H9 (cell line): ENCODE data around the gene FNDC3B. TPM values are rescaled to one million over a fixed set of nuclear protein-coding genes. Genes with fewer than 3 reads are reported as not detected.

Source experiments
- DNase-seq: peaks from one replicate; pipeline ENCODE4 v3.0.0-alpha.2; 2017
- H2AFZ ChIP-seq: one replicate; pipeline ENCODE4 v1.6.1; 2013; ENCODE audit warnings: mild to moderate bottlenecking, low read length, control low read depth, moderate library complexity
- H2AK5ac ChIP-seq: 2 replicates; pipeline ENCODE4 v1.6.1; 2013; ENCODE audit warnings: low read length, control low read depth, mixed read lengths; ENCODE audit not compliant: insufficient read length
- H2BK120ac ChIP-seq: one replicate; pipeline ENCODE4 v1.6.1; 2013; ENCODE audit warnings: low read depth, mild to moderate bottlenecking, low read length, control low read depth, inconsistent platforms; ENCODE audit not compliant: poor library complexity, severe bottlenecking
- H2BK12ac ChIP-seq: 2 replicates; pipeline ENCODE4 v1.6.1; 2013; ENCODE audit warnings: low read length, control low read depth, mixed read lengths, low read depth; ENCODE audit not compliant: insufficient read length
- H2BK15ac ChIP-seq: 2 replicates; pipeline ENCODE4 v1.6.1; 2013; ENCODE audit warnings: low read depth, low read length, control low read depth
- H2BK20ac ChIP-seq: one replicate; pipeline ENCODE4 v1.6.1; 2013; ENCODE audit warnings: low read depth, mild to moderate bottlenecking, low read length, control low read depth, inconsistent platforms; ENCODE audit not compliant: poor library complexity, severe bottlenecking
- H2BK5ac ChIP-seq: 2 replicates; pipeline ENCODE4 v1.6.1; 2013; ENCODE audit warnings: low read length, control low read depth, mixed read lengths; ENCODE audit not compliant: insufficient read length
- H3K14ac ChIP-seq: 2 replicates; pipeline ENCODE4 v1.6.1; 2013; ENCODE audit warnings: low read length, control low read depth; ENCODE audit not compliant: insufficient read depth
- H3K18ac ChIP-seq: 2 replicates; pipeline ENCODE4 v1.6.1; 2013; ENCODE audit warnings: low read depth, mild to moderate bottlenecking, mixed read lengths, low read length, control low read depth; ENCODE audit not compliant: insufficient read length
- H3K23ac ChIP-seq: 2 replicates; pipeline ENCODE4 v1.6.1; 2013; ENCODE audit warnings: low read length, control low read depth, mixed read lengths, low read depth; ENCODE audit not compliant: insufficient read length
- H3K23me2 ChIP-seq: 2 replicates; pipeline ENCODE4 v1.6.1; 2013; ENCODE audit warnings: low read depth, mild to moderate bottlenecking, mixed read lengths, low read length, control low read depth; ENCODE audit not compliant: insufficient read length, poor library complexity, severe bottlenecking
- H3K27ac ChIP-seq: 2 replicates; pipeline ENCODE4 v1.5.1; 2013; ENCODE audit warnings: low read length, control low read depth, mixed read lengths, low read depth; ENCODE audit not compliant: insufficient read length
- H3K27me3 ChIP-seq: 2 replicates; pipeline ENCODE4 v1.6.1; 2013; ENCODE audit warnings: low read length, control low read depth, inconsistent platforms; ENCODE audit not compliant: insufficient read depth
- H3K4ac ChIP-seq: 2 replicates; pipeline ENCODE4 v1.6.1; 2013; ENCODE audit warnings: low read depth, mild to moderate bottlenecking, control low read depth, inconsistent platforms, low read length, moderate library complexity
- H3K4me1 ChIP-seq: 2 replicates; pipeline ENCODE4 v1.6.1; 2013; ENCODE audit warnings: low read length, control low read depth, inconsistent platforms; ENCODE audit not compliant: insufficient read depth
- H3K4me2 ChIP-seq: 2 replicates; pipeline ENCODE4 v1.6.1; 2013; ENCODE audit warnings: low read length, control low read depth, mixed read lengths; ENCODE audit not compliant: insufficient read length, insufficient read depth
- H3K56ac ChIP-seq: 2 replicates; pipeline ENCODE4 v1.6.1; 2013; ENCODE audit warnings: low read depth, mild to moderate bottlenecking, mixed read lengths, low read length, control low read depth; ENCODE audit not compliant: insufficient read length
- H3K79me1 ChIP-seq: 2 replicates; pipeline ENCODE4 v1.6.1; 2013; ENCODE audit warnings: low read depth, mild to moderate bottlenecking, moderate library complexity, low read length, control low read depth, inconsistent platforms; ENCODE audit not compliant: insufficient read depth, poor library complexity, severe bottlenecking
- H3K79me2 ChIP-seq: 2 replicates; pipeline ENCODE4 v1.6.1; 2013; ENCODE audit warnings: low read length, control low read depth, inconsistent platforms; ENCODE audit not compliant: insufficient read depth
- H3K9ac ChIP-seq: 2 replicates; pipeline ENCODE4 v1.6.1; 2013; ENCODE audit warnings: low read length, control low read depth, mixed read lengths; ENCODE audit not compliant: insufficient read length; ENCODE audit errors: extremely low read depth
- H3K9me3 ChIP-seq: one replicate; pipeline ENCODE4 v1.6.1; 2013; ENCODE audit warnings: low read depth, low read length, inconsistent platforms; ENCODE audit not compliant: control insufficient read depth
- H3T11ph ChIP-seq: one replicate; pipeline ENCODE4 v1.6.1; 2013; ENCODE audit warnings: mild to moderate bottlenecking, low read length, control low read depth, inconsistent platforms
- H4K20me1 ChIP-seq: one replicate; pipeline ENCODE4 v1.6.1; 2013; ENCODE audit not compliant: control insufficient read depth, insufficient read length, insufficient read depth
- H4K5ac ChIP-seq: 2 replicates; pipeline ENCODE4 v1.6.1; 2013; ENCODE audit warnings: low read depth, mild to moderate bottlenecking, mixed read lengths, low read length, control low read depth; ENCODE audit not compliant: insufficient read length
- H4K8ac ChIP-seq: replicated peaks from 2 replicates; pipeline ENCODE4 v1.6.1; 2013; ENCODE audit warnings: low read length, control low read depth, mixed read lengths, low read depth; ENCODE audit not compliant: insufficient read length
- H4K91ac ChIP-seq: 2 replicates; pipeline ENCODE4 v1.6.1; 2013; ENCODE audit warnings: low read depth, mild to moderate bottlenecking, moderate library complexity, mixed read lengths, low read length, control low read depth; ENCODE audit not compliant: insufficient read length
- H3K27ac Mint-ChIP-seq, 3 experiments: 2 replicates in 2 of 3; 3 replicates in 1 of 3; pipeline ENCODE4 v1.8.0; 2020 to 2021; ENCODE audit warnings: mixed read lengths in 3 of 3, mild to moderate bottlenecking in 1 of 3, moderate library complexity in 1 of 3
- H3K27me3 Mint-ChIP-seq: 2 replicates; pipeline ENCODE4 v1.8.0; 2021; ENCODE audit warnings: low read depth, mild to moderate bottlenecking, moderate library complexity, mixed read lengths
- H3K36me3 Mint-ChIP-seq, 3 experiments: 2 replicates in 2 of 3; 3 replicates in 1 of 3; pipeline ENCODE4 v1.8.0; 2020 to 2021; ENCODE audit warnings: low read depth in 3 of 3, mixed read lengths in 3 of 3; ENCODE audit not compliant: insufficient read depth in 1 of 3
- H3K4me1 Mint-ChIP-seq, 2 experiments: 2 replicates each; pipeline ENCODE4 v1.8.0; 2020; ENCODE audit warnings: mixed read lengths in 2 of 2
- H3K4me3 Mint-ChIP-seq, 2 experiments: 2 replicates in 1 of 2; 3 replicates in 1 of 2; pipeline ENCODE4 v1.8.0; 2020 to 2021; ENCODE audit warnings: mild to moderate bottlenecking in 2 of 2, mixed read lengths in 2 of 2, moderate library complexity in 1 of 2
- H3K9me3 Mint-ChIP-seq, 2 experiments: 2 replicates in 1 of 2; 3 replicates in 1 of 2; pipeline ENCODE4 v1.8.0; 2020; ENCODE audit warnings: mild to moderate bottlenecking in 2 of 2, mixed read lengths in 2 of 2, moderate library complexity in 1 of 2
- CTCF ChIP-seq: fragments of 200-600 bp; sonication (generic); conservative IDR thresholded peaks from 3 replicates; pipeline ENCODE4 v1.8.0; 2021; ENCODE audit warnings: antibody characterized with exemption, mild to moderate bottlenecking
- WGBS: extraction: QIAGEN DNeasy Blood & Tissue Kit; methylation state at CpG from one replicate; pipeline ENCODE4 v1.1.7; 2013; ENCODE audit warnings: missing lambda C conversion rate, low lambda C conversion rate, mixed read lengths; ENCODE audit not compliant: insufficient read length; ENCODE audit errors: extremely low coverage; 5-methylcytosine and 5-hydroxymethylcytosine counted together
- total RNA-seq: library from RNA; stranded (reverse); gene quantifications from 2 replicates; pipeline ENCODE4 v1.2.1, GENCODE V29; 2021

FNDC3B gene
- total RNA-seq, 1 experiment from 2014 or later: 43.8 TPM

- H3K27me3 Mint-ChIP-seq: no peaks in the 10 kb centered on the region
- H2BK12ac ChIP-seq: no peak overlapping the region
- H3K4ac ChIP-seq: no peak overlapping the region
- H3K79me2 ChIP-seq: 0 out of 2 replicates have a peak, but pooled peaks cover 2% of the 10 kb centered on the region
- no peak overlapping the region for H2BK5ac ChIP-seq
- no peak overlapping the region for H3K27ac ChIP-seq
- no peak overlapping the region for H3K9ac ChIP-seq
- no peaks in the 10 kb centered on the region for H3K9me3 ChIP-seq
- TF ChIP-seq CTCF: no peak
- no peaks in the 10 kb centered on the region for H3K4me1 ChIP-seq
- H3K56ac ChIP-seq: no peak overlapping the region
- no peak overlapping the region for H3K14ac ChIP-seq
- H3K27me3 ChIP-seq: no peaks in the 10 kb centered on the region
- H2BK120ac ChIP-seq: no peak overlapping the region
- H3K23ac ChIP-seq: no peak overlapping the region
- H3K4me1 Mint-ChIP-seq: peaks cover 0 to 2% of the 10 kb centered on the region in 2 experiments; a peak in 2 of 4 replicates
- H2AK5ac ChIP-seq: no peak overlapping the region
- no peak overlapping the region for H4K5ac ChIP-seq
- no peak overlapping the region for H2BK20ac ChIP-seq
- peaks cover 0 to 22% (median 13%) of the 10 kb centered on the region in 3 experiments; a peak in 6 of 7 replicates for H3K36me3 Mint-ChIP-seq
- no peak overlapping the region for H3K18ac ChIP-seq
- H3T11ph ChIP-seq: no peak overlapping the region
- DNase-seq: no peak
- no peaks in the 10 kb centered on the region for H3K79me1 ChIP-seq
- no peaks in the 10 kb centered on the region for H3K23me2 ChIP-seq
- H2BK15ac ChIP-seq: no peak overlapping the region
- no peak overlapping the region for H3K4me3 Mint-ChIP-seq
- H3K9me3 Mint-ChIP-seq: no peaks in the 10 kb centered on the region
- WGBS: no CpG with 5 or more reads among the region's 5 CpGs
- no peak overlapping the region for H2AFZ ChIP-seq
- no peaks in the 10 kb centered on the region for H4K20me1 ChIP-seq
- H4K91ac ChIP-seq: no peak overlapping the region
- no peak overlapping the region for H3K4me2 ChIP-seq
- no peak overlapping the region; a peak in 1 of 7 replicates for H3K27ac Mint-ChIP-seq
- H4K8ac ChIP-seq: no peak overlapping the region
These were observed 239.8 kb downstream of the FNDC3B start for GRCh38 chr3:172279191-172279640.
